K562 (cell line): ENCODE data around the gene FZD4. TPM values are rescaled to one million over a fixed set of nuclear protein-coding genes. Genes with fewer than 3 reads are reported as not detected.

Experiments
- ATAC-seq: fragments of 200-7000 bp; cut with Tn5 transposase; 3 replicates; pipeline ENCODE4 v1.9.1; 2020; ENCODE audit warnings: moderate library complexity
- BruUV-seq: library from RNA; stranded (reverse); fragments of 400-500 nt; replicated peaks from 2 replicates; lab custom pipeline; 2021; lab: Mats Ljungman, UMichigan
- CTCF ChIA-PET: fragments of 300-600 bp; formaldehyde crosslinking; extraction: SDS; loops from one replicate; lab custom pipeline; 2021; ENCODE audit warnings: low intra/inter-chr PET ratio; lab: Yijun Ruan, JAX
- POLR2A ChIA-PET: fragments of 300-600, 350-650 bp; sonication (Branson Sonifier 250); formaldehyde crosslinking; extraction: SDS; loops from one replicate; lab custom pipeline; 2021; ENCODE audit warnings: antibody characterized with exemption, inconsistent platforms; lab: Yijun Ruan, JAX
- DNase-seq, 4 experiments: peaks; one replicate each; pipeline versions ENCODE4 v3.0.0 to v3.0.0-alpha.2; 2011 to 2018; ENCODE audit warnings: low spot score in 3 of 4, mixed read lengths in 3 of 4; ENCODE audit errors: extremely low read depth in 1 of 4
- FAIRE-seq: peaks from 2 replicates; lab custom pipeline; 2011; peaks lifted over from hg19 to GRCh38; lab: Jason Lieb, UNC
- H2AFZ ChIP-seq: 2 replicates; pipeline ENCODE4 v1.6.0; 2011; ENCODE audit warnings: low read depth, low read length, control low read depth, inconsistent platforms
- H3K27ac ChIP-seq: fragments of 200-600 bp; 3 replicates; pipeline ENCODE4 v1.8.0; 2011; ENCODE audit warnings: low read depth, mild to moderate bottlenecking, control low read depth, inconsistent platforms, low read length, moderate library complexity, mixed read lengths; ENCODE audit errors: extremely low read depth
- H3K27me3 ChIP-seq, 2 experiments: fragments of 300-600 bp in 1 of 2; 2 replicates in 1 of 2; 3 replicates in 1 of 2; pipeline versions ENCODE4 v1.6.0 to v1.8.0; 2011; ENCODE audit warnings: inconsistent platforms in 2 of 2, low read length in 2 of 2, mild to moderate bottlenecking in 1 of 2, mixed read lengths in 1 of 2, moderate library complexity in 1 of 2; ENCODE audit not compliant: control insufficient read depth in 2 of 2, insufficient read depth in 2 of 2
- H3K36me3 ChIP-seq: fragments of 300-600 bp; 3 replicates; pipeline ENCODE4 v1.8.0; 2011; ENCODE audit warnings: mild to moderate bottlenecking, low read length, inconsistent platforms; ENCODE audit not compliant: control insufficient read depth, insufficient read depth
- H3K4me1 ChIP-seq, 2 experiments: fragments of 200-600 bp in 1 of 2; replicated peaks in 1 of 2; 2 replicates in 1 of 2; 3 replicates in 1 of 2; pipeline versions ENCODE4 v1.5.1 to v1.8.0; 2011; ENCODE audit warnings: inconsistent platforms in 2 of 2, low read length in 2 of 2, mild to moderate bottlenecking in 1 of 2, mixed read lengths in 1 of 2, moderate library complexity in 1 of 2; ENCODE audit not compliant: control insufficient read depth in 2 of 2, insufficient read depth in 2 of 2
- H3K4me2 ChIP-seq: 2 replicates; pipeline ENCODE4 v1.6.1; 2011; ENCODE audit warnings: low read length, control low read depth, inconsistent platforms, mixed read lengths; ENCODE audit not compliant: insufficient read depth
- H3K4me3 ChIP-seq: fragments of 200-600 bp; sonication (generic), shearing (Covaris generic); 2 replicates; pipeline ENCODE4 v1.5.1; 2016; ENCODE audit warnings: control low read depth, inconsistent platforms
- H3K79me2 ChIP-seq: fragments of 200-600 bp; 3 replicates; pipeline ENCODE4 v1.8.0; 2011; ENCODE audit warnings: low read length, inconsistent platforms; ENCODE audit not compliant: control insufficient read depth, insufficient read depth
- H3K9ac ChIP-seq, 2 experiments: 2 replicates each; pipeline versions ENCODE4 v1.6.0 to v1.6.1; 2011; ENCODE audit warnings: low read depth in 2 of 2, low read length in 2 of 2, control low read depth in 1 of 2, inconsistent platforms in 1 of 2, mild to moderate bottlenecking in 1 of 2, mixed read lengths in 1 of 2; ENCODE audit not compliant: insufficient read depth in 1 of 2
- H3K9me1 ChIP-seq: one replicate; pipeline ENCODE4 v1.6.0; 2011; ENCODE audit warnings: inconsistent platforms, mild to moderate bottlenecking, low read length, moderate library complexity; ENCODE audit not compliant: control insufficient read depth, insufficient read depth
- H3K9me3 ChIP-seq: replicated peaks from 2 replicates; pipeline ENCODE4 v1.5.1; 2011; ENCODE audit warnings: low read depth, low read length, inconsistent platforms; ENCODE audit not compliant: control insufficient read depth, insufficient read depth
- H4K20me1 ChIP-seq: replicated peaks from 2 replicates; pipeline ENCODE4 v1.6.1; 2011; ENCODE audit warnings: low read length, inconsistent platforms, mixed read lengths; ENCODE audit not compliant: control insufficient read depth, insufficient read depth
- ARID2 ChIP-seq: fragments of 450-650 bp; IDR thresholded peaks from 2 replicates; pipeline ENCODE4 v1.6.1; 2017; ENCODE audit warnings: antibody characterized with exemption, mild to moderate bottlenecking
- CBX5 ChIP-seq: IDR thresholded peaks from 2 replicates; pipeline ENCODE4 v1.6.1; 2014; ENCODE audit warnings: low read depth, borderline replicate concordance
- ELF1 ChIP-seq: fragments of 200-800 bp; sonication (Bioruptor generic); IDR thresholded peaks from 2 replicates; pipeline ENCODE4 v1.6.1; 2016; ENCODE audit warnings: missing genetic modification characterization, missing compliant biosample characterization
- HDGF ChIP-seq: fragments of 450-650 bp; IDR thresholded peaks from 2 replicates; pipeline ENCODE4 v1.6.1; 2016
- IRF2 ChIP-seq: sonication (generic); formaldehyde crosslinking; IDR thresholded peaks from 2 replicates; pipeline ENCODE4 v1.8.1; 2022; ENCODE audit warnings: mild to moderate bottlenecking, missing genetic modification reagents
- KLF16 ChIP-seq: IDR thresholded peaks from 2 replicates; pipeline ENCODE4 v1.6.1; 2016; ENCODE audit warnings: antibody characterized with exemption
- MEF2D ChIP-seq: conservative IDR thresholded peaks from 2 replicates; pipeline ENCODE4 v1.6.1; 2016; ENCODE audit warnings: low read depth, missing genetic modification characterization, missing compliant biosample characterization
- SAFB ChIP-seq: fragments of 200-400 bp; formaldehyde crosslinking; IDR thresholded peaks from 2 replicates; pipeline ENCODE4 v1.6.1; 2017; ENCODE audit warnings: low read depth, low read length, borderline replicate concordance
- YY1 ChIP-seq, 3 experiments: IDR thresholded peaks; 2 replicates each; pipeline ENCODE4 v1.6.1; 2011; ENCODE audit warnings: low read length in 2 of 3, mild to moderate bottlenecking in 2 of 3, moderate library complexity in 2 of 3, borderline replicate concordance in 1 of 3, control low read depth in 1 of 3, low read depth in 1 of 3; ENCODE audit not compliant: insufficient read depth in 3 of 3, insufficient replicate concordance in 2 of 3, control insufficient read depth in 1 of 3, insufficient read length in 1 of 3; ENCODE audit errors: extremely low read depth in 1 of 3
- ZBTB17 ChIP-seq: fragments of 450-650 bp; formaldehyde crosslinking; IDR thresholded peaks from 2 replicates; pipeline ENCODE4 v1.4.0; 2020; ENCODE audit warnings: mild to moderate bottlenecking
- ZNF212 ChIP-seq: fragments of 450-650 bp; formaldehyde crosslinking; IDR thresholded peaks from 2 replicates; pipeline ENCODE4 v1.4.0; 2020; ENCODE audit warnings: mild to moderate bottlenecking
- ZNF263 ChIP-seq: sonication (generic); formaldehyde crosslinking; IDR thresholded peaks from 2 replicates; pipeline ENCODE4 v1.8.0; 2022; ENCODE audit warnings: mild to moderate bottlenecking, missing genetic modification reagents, borderline replicate concordance
- ZNF639 ChIP-seq, 2 experiments: fragments of 200-800 bp in 1 of 2; sonication (Bioruptor generic) in 1 of 2; sonication (generic) in 1 of 2; formaldehyde crosslinking in 1 of 2; IDR thresholded peaks in 1 of 2; conservative IDR thresholded peaks in 1 of 2; 2 replicates each; pipeline versions ENCODE4 v1.5.0 to v1.6.1; 2016 to 2020; ENCODE audit warnings: missing compliant biosample characterization in 1 of 2, missing genetic modification characterization in 1 of 2, missing genetic modification reagents in 1 of 2
- WGBS: fragments of 100-300 bp; shearing (Covaris generic); methylation state at CpG from one replicate; pipeline ENCODE4 v1.1.6; 2016; ENCODE audit warnings: low coverage, mixed read lengths; ENCODE audit not compliant: insufficient coverage; ENCODE audit errors: missing lambda C conversion rate; 5-methylcytosine and 5-hydroxymethylcytosine counted together
- in situ Hi-C: fragments of 300-500 bp; cut with MboI; formaldehyde crosslinking; loops from 4 replicates; pipeline ENCODE4 v1.15.0; 2018; ENCODE audit warnings: inconsistent platforms, mixed read lengths
- intact Hi-C: fragments of 100-400 bp; cut with micrococcal nuclease; formaldehyde crosslinking; loops from 2 replicates; pipeline ENCODE4 v1.14.2; 2022
- polyA plus RNA-seq, 8 experiments: library from polyadenylated mRNA; depleted of rRNA in 4 of 8; stranded (reverse) in 5 of 8; unstranded in 3 of 8; fragments of >200 nt; fragmentation: Nextera tagmentation in 2 of 8; fragmentation: Illumina TruSeq in 1 of 8; extraction: Ambion mirVana in 2 of 8; extraction: Trizol in 1 of 8; gene quantifications; 2 replicates each; pipeline versions ENCODE4 v1.2.1 to v1.2.3, GENCODE V29; 2011 to 2014; ENCODE audit warnings: inconsistent platforms in 1 of 8, missing spikeins in 1 of 8
- total RNA-seq, 7 experiments: library from RNA; depleted of rRNA in 6 of 7; stranded (reverse); fragments of >200 nt in 6 of 7; fragmentation: Illumina TruSeq in 2 of 7; extraction: Trizol in 2 of 7; gene quantifications; 2 replicates each; pipeline versions ENCODE4 v1.2.1 to v1.2.3, GENCODE V29; 2011 to 2021; ENCODE audit warnings: low replicate concordance in 1 of 7
- TF ChIP-seq, protein P1 (sequence below): sonication (generic); formaldehyde crosslinking; IDR thresholded peaks from 2 replicates; pipeline ENCODE4 v1.8.0; 2022; ENCODE audit warnings: missing genetic modification reagents, mild to moderate bottlenecking, moderate library complexity, borderline replicate concordance

FZD4 gene
- total and polyA plus RNA-seq, 9 of the 15 experiments (the other 6 are each of a cell fraction or from before 2014, with no cell fraction given) = 1.2 to 7.9 (median 5.8) TPM

DNA sequence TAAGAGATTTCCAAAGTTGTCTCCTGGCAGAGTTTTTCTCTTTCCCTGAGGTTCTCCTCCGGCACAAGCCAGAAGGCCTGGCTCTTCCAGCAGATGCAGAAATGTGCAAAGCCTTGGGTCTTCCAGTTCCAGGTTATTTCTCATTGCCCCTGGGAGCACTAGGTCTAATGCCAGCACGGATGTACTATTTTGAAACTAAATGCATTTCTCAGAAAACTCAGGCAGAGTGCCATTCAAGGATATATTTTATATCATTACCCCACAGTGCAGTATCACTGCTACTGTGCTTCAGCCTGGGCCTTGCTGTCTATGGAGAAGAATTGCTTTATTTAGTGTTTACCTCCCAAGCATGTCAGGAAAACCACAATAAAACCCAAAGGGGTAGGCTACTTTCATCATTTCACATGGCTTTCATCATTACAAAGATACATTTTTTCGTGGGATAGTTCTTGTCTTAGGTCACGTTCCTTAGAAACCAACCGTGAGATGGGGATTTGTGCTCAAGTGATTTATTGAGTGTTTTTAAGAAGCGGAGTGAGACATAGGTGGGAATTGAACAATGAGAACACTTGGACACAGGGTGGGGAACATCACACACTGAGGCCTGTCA lies 22.4 kb upstream of the FZD4 start:
- H3K27ac ChIP-seq = no peak overlapping the region
- H3K9me1 ChIP-seq = no peaks in the 10 kb centered on the region
- CTCF ChIA-PET = no interaction called here
- no peaks in the 10 kb centered on the region for H3K27me3 ChIP-seq
- no peaks in the 10 kb centered on the region for H4K20me1 ChIP-seq
- TF ChIP-seq ZNF639 (CRISPR knock-in tag; conservative IDR thresholded peaks at IDR 0.05 in 1 of 2, IDR thresholded peaks at IDR 0.05 in 1 of 2) (no peak), CBX5 (no peak), SAFB (no peak), ELF1 (no peak), ZNF263 (no peak), ZNF212 (CRISPR knock-in tag) (no peak), ZBTB17 (CRISPR knock-in tag) (no peak), YY1 (IDR thresholded peaks at IDR 0.05; ENCODE audit: borderline replicate concordance in 1 of 3, control insufficient read depth in 1 of 3, extremely low read depth in 1 of 3, insufficient read depth in 3 of 3, insufficient read length in 1 of 3, insufficient replicate concordance in 2 of 3, low read depth in 1 of 3, low read length in 2 of 3) (no peak), KLF16 (no peak), IRF2 (no peak), ARID2 (no peak), MEF2D (tag) (no peak), HDGF (no peak)
- TF ChIP-seq, protein P1, sequence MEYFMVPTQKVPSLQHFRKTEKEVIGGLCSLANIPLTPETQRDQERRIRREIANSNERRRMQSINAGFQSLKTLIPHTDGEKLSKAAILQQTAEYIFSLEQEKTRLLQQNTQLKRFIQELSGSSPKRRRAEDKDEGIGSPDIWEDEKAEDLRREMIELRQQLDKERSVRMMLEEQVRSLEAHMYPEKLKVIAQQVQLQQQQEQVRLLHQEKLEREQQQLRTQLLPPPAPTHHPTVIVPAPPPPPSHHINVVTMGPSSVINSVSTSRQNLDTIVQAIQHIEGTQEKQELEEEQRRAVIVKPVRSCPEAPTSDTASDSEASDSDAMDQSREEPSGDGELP = no peak
- TF ChIP-seq, all 486 proteins: peak for 0
- POLR2A ChIA-PET = interaction anchor here (1.7 kb wide), 1 partner anchor 24 kb away, joined by 7 read pairs; no protein-coding TSS in a partner anchor
- H3K4me3 ChIP-seq = no peak overlapping the region
- intact Hi-C loops (loop anchor here (2.0 kb wide), 1 partner anchor 313 kb away; no protein-coding TSS in a partner anchor), in situ Hi-C loops (no loop called here)
- no peaks in the 10 kb centered on the region for H3K79me2 ChIP-seq
- no peak overlapping the region for H3K4me2 ChIP-seq
- BruUV-seq = no TSS peak
- H3K9ac ChIP-seq = no peak overlapping the region
- no peaks in the 10 kb centered on the region for H3K36me3 ChIP-seq
- peaks cover 8% of the 10 kb centered on the region; the same call in 1 of the 2 replicates for H3K9me3 ChIP-seq
- H3K4me1 ChIP-seq = no peaks in the 10 kb centered on the region; a peak in 1 of 5 replicates
- no peak for ATAC-seq
- no peak overlapping the region for H2AFZ ChIP-seq
- no peak for FAIRE-seq
- 50% methylated on average over 6 of the region's 6 CpGs for WGBS
- no peak for DNase-seq
